ENCODE measurements around the gene ADIPOQ. TPM values are rescaled to one million over a fixed set of nuclear protein-coding genes. Genes with fewer than 3 reads are reported as not detected.

Gene ADIPOQ
- total and polyA plus RNA-seq, 3 donors from 2014 or later: 0.12 to 1.5 TPM; not detected in 1

DNA sequence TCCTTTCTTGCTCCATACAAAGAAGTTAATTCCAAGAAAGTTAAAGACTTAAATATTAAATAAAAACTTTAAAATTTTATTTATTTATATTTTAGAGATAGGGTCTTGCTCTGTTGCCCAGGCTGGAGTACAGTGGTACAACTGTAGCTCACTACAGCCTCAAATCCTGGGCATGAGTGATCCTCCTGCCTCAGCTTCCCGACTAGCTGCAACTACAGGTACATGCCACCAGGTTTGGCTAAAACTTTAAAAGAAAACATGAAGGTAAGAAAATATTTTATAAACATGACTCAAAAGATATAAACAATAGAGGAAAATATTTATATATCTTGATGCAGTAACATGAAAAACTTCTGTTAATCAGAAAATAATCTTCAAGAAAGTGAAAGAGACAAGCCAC lies 33.2 kb downstream of the ADIPOQ start:
- intact Hi-C loops (cut with DNase I; ENCODE audit: low total_unique reads): no loop called here

DNA sequence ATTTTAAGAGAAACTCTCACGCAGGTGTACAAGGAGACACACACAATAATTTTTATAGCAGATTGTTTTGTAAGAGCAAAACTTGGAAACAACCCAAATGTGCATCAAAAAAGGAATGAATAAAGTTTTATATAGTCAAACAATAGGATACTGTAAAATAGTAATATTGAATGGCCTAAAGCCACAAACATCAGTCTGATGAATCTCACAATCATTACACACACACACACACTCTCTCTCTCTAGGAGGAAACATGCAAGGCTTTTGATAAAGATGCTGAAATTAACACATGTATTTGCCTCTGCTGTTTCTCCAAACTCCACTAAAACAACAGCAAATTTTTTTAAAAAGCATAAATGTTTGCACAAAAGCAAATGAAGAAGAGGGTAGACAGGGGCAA lies 37.3 kb downstream of the ADIPOQ start:
- Histone ChIP-seq H3K27me3 (no peaks in the 10 kb centered on the region), H3K4me3 (no peak overlapping the region), H3K4me1 (no peaks in the 10 kb centered on the region), H3K27ac (no peak overlapping the region), H3K9me3 (no peaks in the 10 kb centered on the region), H3K36me3 (ENCODE audit: low read depth, missing control alignments) (no peaks in the 10 kb centered on the region)
- intact Hi-C loops (cut with DNase I; ENCODE audit: low total_unique reads): no loop called here
- TF ChIP-seq, protein P1, sequence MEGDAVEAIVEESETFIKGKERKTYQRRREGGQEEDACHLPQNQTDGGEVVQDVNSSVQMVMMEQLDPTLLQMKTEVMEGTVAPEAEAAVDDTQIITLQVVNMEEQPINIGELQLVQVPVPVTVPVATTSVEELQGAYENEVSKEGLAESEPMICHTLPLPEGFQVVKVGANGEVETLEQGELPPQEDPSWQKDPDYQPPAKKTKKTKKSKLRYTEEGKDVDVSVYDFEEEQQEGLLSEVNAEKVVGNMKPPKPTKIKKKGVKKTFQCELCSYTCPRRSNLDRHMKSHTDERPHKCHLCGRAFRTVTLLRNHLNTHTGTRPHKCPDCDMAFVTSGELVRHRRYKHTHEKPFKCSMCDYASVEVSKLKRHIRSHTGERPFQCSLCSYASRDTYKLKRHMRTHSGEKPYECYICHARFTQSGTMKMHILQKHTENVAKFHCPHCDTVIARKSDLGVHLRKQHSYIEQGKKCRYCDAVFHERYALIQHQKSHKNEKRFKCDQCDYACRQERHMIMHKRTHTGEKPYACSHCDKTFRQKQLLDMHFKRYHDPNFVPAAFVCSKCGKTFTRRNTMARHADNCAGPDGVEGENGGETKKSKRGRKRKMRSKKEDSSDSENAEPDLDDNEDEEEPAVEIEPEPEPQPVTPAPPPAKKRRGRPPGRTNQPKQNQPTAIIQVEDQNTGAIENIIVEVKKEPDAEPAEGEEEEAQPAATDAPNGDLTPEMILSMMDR (IDR thresholded peaks at IDR 0.05): no peak
- TF ChIP-seq POLR2A (IDR thresholded peaks at IDR 0.05): no peak
- no peak for DNase-seq
- WGBS, 2 donors: 87 to 91% methylated on average over 1 of the region's 1 CpG

More for the DNA sequence above, 33.2 kb downstream of the ADIPOQ start:
- TF ChIP-seq, protein P1 (IDR thresholded peaks at IDR 0.05): no peak
- no peak for TF ChIP-seq POLR2A (IDR thresholded peaks at IDR 0.05)
- Histone ChIP-seq H3K36me3 (ENCODE audit: low read depth, missing control alignments) (no peaks in the 10 kb centered on the region), H3K27me3 (no peaks in the 10 kb centered on the region), H3K9me3 (no peaks in the 10 kb centered on the region), H3K4me1 (no peaks in the 10 kb centered on the region), H3K4me3 (no peak overlapping the region), H3K27ac (no peak overlapping the region)
- WGBS, 2 donors: 27 to 32% methylated on average over 1 of the region's 1 CpG
- DNase-seq: no peak

DNA sequence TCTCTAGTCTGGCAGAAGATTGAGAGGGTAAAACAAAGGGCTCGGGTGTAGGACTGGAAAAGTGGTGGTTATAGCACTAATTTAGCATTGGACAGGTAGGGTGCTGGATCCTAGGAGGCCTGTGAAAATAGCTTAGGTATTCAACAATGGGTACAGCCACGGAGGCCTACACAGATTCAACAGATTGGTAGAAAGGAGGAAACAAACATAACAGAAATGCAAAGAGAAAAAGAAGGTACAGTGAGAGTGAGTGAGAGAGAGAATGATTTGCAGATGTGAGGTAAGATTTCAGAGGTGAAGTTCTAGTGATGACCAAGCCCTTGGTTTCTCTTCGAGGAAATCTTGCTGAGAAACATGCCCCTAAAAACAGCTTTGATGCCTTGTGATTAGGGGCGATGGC lies 37.9 kb downstream of the ADIPOQ start:
- 67 to 77% methylated on average over 4 of the region's 4 CpGs for WGBS, 2 donors
- TF ChIP-seq, protein P1 (IDR thresholded peaks at IDR 0.05): no peak
- TF ChIP-seq POLR2A (IDR thresholded peaks at IDR 0.05): no peak

DNA sequence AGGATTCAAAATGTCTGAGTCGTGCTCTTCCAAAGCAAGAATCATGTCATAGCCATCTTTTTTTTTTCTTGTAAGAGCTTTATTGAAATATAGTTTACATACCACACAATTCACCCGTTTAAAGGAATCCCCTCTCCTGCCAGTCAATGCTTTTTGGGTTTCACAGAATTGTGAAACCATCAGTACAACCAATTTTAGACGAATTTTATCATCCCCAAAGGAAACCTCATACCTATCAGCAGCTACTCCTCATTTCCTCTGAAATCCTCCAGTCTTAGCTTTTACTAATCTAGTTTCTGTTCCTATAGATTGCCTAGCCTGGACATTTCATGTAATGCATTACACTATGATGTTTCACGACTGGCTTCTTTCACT lies 39.6 kb downstream of the ADIPOQ start:
- 67 to 69% methylated on average over 4 of the region's 4 CpGs for WGBS, 2 donors
- intact Hi-C loops (cut with DNase I; ENCODE audit: low total_unique reads): no loop called here
- no peaks in the 10 kb centered on the region for H3K9me3 ChIP-seq
- H3K27me3 ChIP-seq: no peaks in the 10 kb centered on the region
- DNase-seq: no peak
- H3K4me1 ChIP-seq: no peaks in the 10 kb centered on the region
- no peaks in the 10 kb centered on the region for H3K36me3 ChIP-seq (ENCODE audit: low read depth, missing control alignments)
- H3K4me3 ChIP-seq: no peak overlapping the region
- H3K27ac ChIP-seq: no peak overlapping the region
- TF ChIP-seq POLR2A (IDR thresholded peaks at IDR 0.05): no peak

More for the DNA sequence above, 37.9 kb downstream of the ADIPOQ start:
- no peak for DNase-seq
- Histone ChIP-seq H3K4me1 (no peaks in the 10 kb centered on the region), H3K36me3 (ENCODE audit: low read depth, missing control alignments) (no peaks in the 10 kb centered on the region), H3K27ac (no peak overlapping the region), H3K27me3 (no peaks in the 10 kb centered on the region), H3K4me3 (no peak overlapping the region), H3K9me3 (no peaks in the 10 kb centered on the region)
- intact Hi-C loops (cut with DNase I; ENCODE audit: low total_unique reads): no loop called here

DNA sequence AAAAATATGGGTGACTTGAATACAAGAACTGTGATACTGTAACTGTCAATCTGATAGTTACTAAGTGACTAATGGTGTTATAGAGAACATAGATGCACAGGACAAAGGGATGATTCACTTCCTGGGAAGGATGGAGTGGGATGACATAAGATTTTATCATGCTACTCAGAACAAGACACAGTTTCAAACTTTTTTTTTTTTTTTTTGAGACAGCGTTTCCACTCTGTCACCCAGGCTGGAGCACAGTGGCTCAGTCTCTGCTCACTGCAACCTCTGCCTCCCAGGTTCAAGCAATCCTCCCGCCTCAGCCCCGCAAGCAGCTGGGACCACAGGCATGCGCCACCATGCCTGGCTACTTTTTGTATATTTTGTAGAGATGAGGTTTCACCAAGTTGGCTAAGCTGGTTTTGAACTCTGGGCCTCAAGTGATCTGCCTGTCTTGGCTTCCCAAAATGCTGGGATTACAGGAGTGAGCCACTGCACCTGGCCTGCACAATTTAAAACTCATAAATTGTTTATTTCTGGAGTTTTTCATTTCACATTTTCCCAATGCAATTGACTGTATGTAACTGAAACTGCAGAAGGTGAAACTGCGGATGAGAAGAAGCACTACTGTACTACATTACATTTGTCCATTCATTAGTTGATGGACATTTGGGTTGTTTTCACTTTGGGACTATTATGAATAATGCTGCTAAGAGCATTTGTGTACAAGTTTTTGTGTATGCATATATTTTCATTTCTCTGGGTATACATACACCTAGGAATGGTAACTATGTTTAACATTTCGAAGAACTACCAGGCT lies 40.6 kb downstream of the ADIPOQ start:
- TF ChIP-seq, protein P1 (IDR thresholded peaks at IDR 0.05): no peak
- no peak for TF ChIP-seq POLR2A (IDR thresholded peaks at IDR 0.05)
- 86 to 90% methylated on average over 6 of the region's 6 CpGs for WGBS, 2 donors
- no peak overlapping the region for H3K4me3 ChIP-seq
- DNase-seq: no peak
- intact Hi-C loops (cut with DNase I; ENCODE audit: low total_unique reads): no loop called here
- no peak overlapping the region for H3K27ac ChIP-seq
- H3K27me3 ChIP-seq: no peaks in the 10 kb centered on the region
- no peaks in the 10 kb centered on the region for H3K36me3 ChIP-seq (ENCODE audit: low read depth, missing control alignments)
- H3K9me3 ChIP-seq: no peaks in the 10 kb centered on the region
- no peaks in the 10 kb centered on the region for H3K4me1 ChIP-seq
